ENCODE results near the gene TOP2B. TPM values are rescaled to one million over a fixed set of nuclear protein-coding genes. Genes with fewer than 3 reads are reported as not detected.

The TOP2B gene
- total RNA-seq, 4 donors from 2014 or later, result 56.1 to 274 (median 120) TPM

GRCh38 chr3:25565807-25566206, 98.9 kb downstream of the TOP2B start:
- intact Hi-C loops (cut with DNase I; ENCODE audit: low total_unique reads), result no loop called here
- H3K27me3 ChIP-seq, result no peaks in the 10 kb centered on the region
- no peak for TF ChIP-seq POLR2A (IDR thresholded peaks at IDR 0.05)
- TF ChIP-seq CTCF (IDR thresholded peaks at IDR 0.05), result no peak
- H3K4me1 ChIP-seq, result no peaks in the 10 kb centered on the region
- no peaks in the 10 kb centered on the region for H3K36me3 ChIP-seq
- no peak overlapping the region for H3K4me3 ChIP-seq
- no peaks in the 10 kb centered on the region for H3K9me3 ChIP-seq
- DNase-seq, result no peak
- no peak overlapping the region for H3K27ac ChIP-seq

- Histone ChIP-seq H3K27me3 (no peaks in the 10 kb centered on the region), H3K36me3 (no peaks in the 10 kb centered on the region), H3K27ac (no peak overlapping the region), H3K9me3 (no peaks in the 10 kb centered on the region), H3K4me1 (no peaks in the 10 kb centered on the region), H3K4me3 (no peak overlapping the region)
- intact Hi-C loops (cut with DNase I; ENCODE audit: low total_unique reads), result no loop called here
- no peak for DNase-seq
- TF ChIP-seq CTCF (IDR thresholded peaks at IDR 0.05) (no peak), POLR2A (IDR thresholded peaks at IDR 0.05) (no peak)
Observed at GRCh38 chr3:25564075-25564474, 100.6 kb downstream of the TOP2B start.

GRCh38 chr3:25563601-25564000, 101.1 kb downstream of the TOP2B start:
- no peaks in the 10 kb centered on the region for H3K9me3 ChIP-seq
- no peak overlapping the region for H3K4me3 ChIP-seq
- H3K4me1 ChIP-seq, result no peaks in the 10 kb centered on the region
- H3K36me3 ChIP-seq, result no peaks in the 10 kb centered on the region
- intact Hi-C loops (cut with DNase I; ENCODE audit: low total_unique reads), result no loop called here
- H3K27me3 ChIP-seq, result no peaks in the 10 kb centered on the region
- DNase-seq, result no peak
- TF ChIP-seq CTCF (IDR thresholded peaks at IDR 0.05) (no peak), POLR2A (IDR thresholded peaks at IDR 0.05) (no peak)
- no peak overlapping the region for H3K27ac ChIP-seq

GRCh38 chr3:25558796-25559195, 105.9 kb downstream of the TOP2B start:
- H3K27me3 ChIP-seq, result no peaks in the 10 kb centered on the region
- TF ChIP-seq POLR2A (IDR thresholded peaks at IDR 0.05) (no peak), CTCF (IDR thresholded peaks at IDR 0.05) (no peak)
- peak overlapping the region; percentile 14 to 28 for H3K27ac ChIP-seq
- intact Hi-C loops (cut with DNase I; ENCODE audit: low total_unique reads), result no loop called here
- H3K9me3 ChIP-seq, result no peaks in the 10 kb centered on the region
- no peaks in the 10 kb centered on the region for H3K36me3 ChIP-seq
- no peak overlapping the region for H3K4me3 ChIP-seq
- DNase-seq, result no peak
- peaks cover 7 to 8% of the 10 kb centered on the region in 2 donors for H3K4me1 ChIP-seq

- Histone ChIP-seq H3K27ac (peak overlapping the region; percentile 14 to 28), H3K36me3 (no peaks in the 10 kb centered on the region), H3K4me1 (peaks cover 7 to 8% of the 10 kb centered on the region in 2 donors), H3K4me3 (no peak overlapping the region), H3K27me3 (no peaks in the 10 kb centered on the region), H3K9me3 (no peaks in the 10 kb centered on the region)
- no peak for TF ChIP-seq CTCF (IDR thresholded peaks at IDR 0.05)
- TF ChIP-seq POLR2A (IDR thresholded peaks at IDR 0.05), result no peak
- intact Hi-C loops (cut with DNase I; ENCODE audit: low total_unique reads), result no loop called here
- peak; percentile 31 to 38 for DNase-seq
Observed at GRCh38 chr3:25558121-25558520, 106.6 kb downstream of the TOP2B start.

Data from uterus (tissue), 4 donors.